Measurements from ENCODE around the gene HAUS7.

The HAUS7 gene

GRCh38 chrX:153470411-153471363, at the start of gene HAUS7:
HAUS7 (minus strand) TSS chrX:153470576; CDS start chrX:153470557, 19 bp downstream.
- peak; percentile 91 for DNase-seq (ENCODE audit: low spot score)

GRCh38 chrX:153519569-153520286, 49.4 kb upstream of the HAUS7 start:
- DNase-seq (ENCODE audit: low spot score), result no peak

- peak; percentile 53 for DNase-seq (ENCODE audit: low spot score)
These were observed 47.8 kb upstream of the HAUS7 start for GRCh38 chrX:153517946-153518834.

GRCh38 chrX:153517423-153517822, 47.0 kb upstream of the HAUS7 start, which contains the start of gene ATP2B3:
ATP2B3 (plus strand) TSS chrX:153517642; CDS start chrX:153536248, 18,606 bp downstream.
- DNase-seq (ENCODE audit: low spot score), result peak; percentile 76

GRCh38 chrX:153516073-153516472, 45.7 kb upstream of the HAUS7 start:
- no peak for DNase-seq (ENCODE audit: low spot score)

- no peak for DNase-seq (ENCODE audit: low spot score)
These were observed 45.1 kb upstream of the HAUS7 start for GRCh38 chrX:153515435-153515834.

- DNase-seq (ENCODE audit: low spot score), result no peak
These were observed 43.9 kb upstream of the HAUS7 start for GRCh38 chrX:153514259-153514658.

GRCh38 chrX:153513265-153513664, 42.9 kb upstream of the HAUS7 start:
- no peak for DNase-seq (ENCODE audit: low spot score)

- DNase-seq (ENCODE audit: low spot score), result no peak
These were observed 42.1 kb upstream of the HAUS7 start for GRCh38 chrX:153512501-153512893.

GRCh38 chrX:153511784-153512500, 41.6 kb upstream of the HAUS7 start:
- DNase-seq (ENCODE audit: low spot score), result no peak

- no peak for DNase-seq (ENCODE audit: low spot score)
These were observed 40.0 kb upstream of the HAUS7 start for GRCh38 chrX:153510383-153510782.

- no peak for DNase-seq (ENCODE audit: low spot score)
These were observed 39.2 kb upstream of the HAUS7 start for GRCh38 chrX:153509592-153509991.

GRCh38 chrX:153507484-153508178, 37.3 kb upstream of the HAUS7 start:
- peak; percentile 92 for DNase-seq (ENCODE audit: low spot score)

GRCh38 chrX:153505361-153505760, 35.0 kb upstream of the HAUS7 start:
- DNase-seq (ENCODE audit: low spot score), result no peak

GRCh38 chrX:153504445-153505016, 34.2 kb upstream of the HAUS7 start:
- no peak for DNase-seq (ENCODE audit: low spot score)

- DNase-seq (ENCODE audit: low spot score), result no peak
These were observed 32.4 kb upstream of the HAUS7 start for GRCh38 chrX:153502796-153503195.

GRCh38 chrX:153502131-153502530, 31.8 kb upstream of the HAUS7 start:
- DNase-seq (ENCODE audit: low spot score), result no peak

- DNase-seq (ENCODE audit: low spot score), result no peak
These were observed 31.2 kb upstream of the HAUS7 start for GRCh38 chrX:153501530-153501929.

GRCh38 chrX:153500676-153501280, 30.4 kb upstream of the HAUS7 start:
- no peak for DNase-seq (ENCODE audit: low spot score)

- no peak for DNase-seq (ENCODE audit: low spot score)
These were observed 29.5 kb upstream of the HAUS7 start for GRCh38 chrX:153499876-153500275.

Measured in D341Med (cell line).